ENCODE measurements around the gene F2.

The F2 gene

GRCh38 chr11:46760429-46761128 is 41.6 kb downstream of the F2 start:
- DNase-seq (ENCODE audit: low spot score in 2 of 2): no peak
- Histone ChIP-seq H3K9me3 (no peaks in the 10 kb centered on the region), H3K4me3 (no peak overlapping the region), H3K36me3 (replicated peaks) (peaks cover 91% of the 10 kb centered on the region), H3K4me1 (peaks cover 5% of the 10 kb centered on the region), H3K27me3 (ENCODE audit: low read depth) (no peaks in the 10 kb centered on the region)
- in situ Hi-C loops (cut with MboI; ENCODE audit: low sequenced_read_pairs): loop anchor here (25.0 kb wide), 1 partner anchor 977 kb away; no protein-coding TSS in a partner anchor

- no peak for DNase-seq (ENCODE audit: low spot score in 2 of 2)
- no peaks in the 10 kb centered on the region for H3K27me3 ChIP-seq (ENCODE audit: low read depth)
- H3K4me3 ChIP-seq: no peak overlapping the region
- peaks cover 15% of the 10 kb centered on the region for H3K4me1 ChIP-seq
- peaks cover 82% of the 10 kb centered on the region for H3K36me3 ChIP-seq (replicated peaks)
- in situ Hi-C loops (cut with MboI; ENCODE audit: low sequenced_read_pairs): loop anchor here (25.0 kb wide), 1 partner anchor 975 kb away; no protein-coding TSS in a partner anchor
- no peaks in the 10 kb centered on the region for H3K9me3 ChIP-seq
Measured at GRCh38 chr11:46761807-46762206, 42.8 kb downstream of the F2 start.

GRCh38 chr11:46762248-46762647 is 43.2 kb downstream of the F2 start:
- in situ Hi-C loops (cut with MboI; ENCODE audit: low sequenced_read_pairs): loop anchor here (25.0 kb wide), 1 partner anchor 975 kb away; no protein-coding TSS in a partner anchor
- Histone ChIP-seq H3K9me3 (no peaks in the 10 kb centered on the region), H3K36me3 (replicated peaks) (peaks cover 83% of the 10 kb centered on the region), H3K4me1 (peaks cover 15% of the 10 kb centered on the region), H3K4me3 (no peak overlapping the region), H3K27me3 (ENCODE audit: low read depth) (no peaks in the 10 kb centered on the region)
- no peak for DNase-seq (ENCODE audit: low spot score in 2 of 2)

GRCh38 chr11:46766656-46767055 is 47.6 kb downstream of the F2 start:
- no peak for DNase-seq (ENCODE audit: low spot score in 2 of 2)
- Histone ChIP-seq H3K4me3 (no peak overlapping the region), H3K27me3 (ENCODE audit: low read depth) (no peaks in the 10 kb centered on the region), H3K36me3 (replicated peaks) (peaks cover 75% of the 10 kb centered on the region), H3K4me1 (peaks cover 15% of the 10 kb centered on the region), H3K9me3 (no peaks in the 10 kb centered on the region)
- in situ Hi-C loops (cut with MboI; ENCODE audit: low sequenced_read_pairs): loop anchor here (25.0 kb wide), 1 partner anchor 971 kb away; no protein-coding TSS in a partner anchor

DNA sequence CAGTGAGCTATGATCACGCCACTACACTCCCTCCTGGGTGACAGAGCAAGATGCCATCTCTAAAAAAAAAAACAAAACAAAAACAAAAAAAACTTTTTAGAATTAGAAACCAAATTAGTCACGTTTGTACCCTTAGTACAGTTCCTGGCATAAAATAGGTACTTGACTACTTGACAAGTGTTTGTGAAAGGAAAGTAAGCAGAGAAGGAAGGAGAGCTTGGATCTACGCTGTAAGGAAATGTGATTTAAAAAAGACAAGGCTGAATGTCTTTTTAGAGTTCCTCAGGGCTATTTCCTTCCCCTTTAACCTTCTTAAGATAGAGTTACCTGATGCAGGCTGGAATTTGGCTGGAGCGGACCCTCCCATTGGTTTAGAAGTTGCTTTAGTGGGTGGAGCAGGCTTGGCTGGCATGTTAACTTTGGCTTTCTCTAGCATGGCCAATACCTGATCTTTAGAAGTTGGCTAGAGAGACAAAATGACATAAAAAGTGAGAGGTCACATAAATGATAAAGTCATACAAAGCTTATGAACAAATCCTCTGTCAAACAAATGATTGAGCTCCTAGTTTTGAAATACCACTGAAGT is 50.7 kb downstream of the F2 start:
- no peak for DNase-seq (ENCODE audit: low spot score in 2 of 2)
- Histone ChIP-seq H3K27me3 (ENCODE audit: low read depth) (no peaks in the 10 kb centered on the region), H3K4me3 (no peak overlapping the region), H3K36me3 (replicated peaks) (peaks cover 72% of the 10 kb centered on the region), H3K4me1 (peaks cover 15% of the 10 kb centered on the region), H3K9me3 (no peaks in the 10 kb centered on the region)
- in situ Hi-C loops (cut with MboI; ENCODE audit: low sequenced_read_pairs): loop anchor here (25.0 kb wide), 1 partner anchor 968 kb away; no protein-coding TSS in a partner anchor

- Histone ChIP-seq H3K27me3 (ENCODE audit: low read depth) (no peaks in the 10 kb centered on the region), H3K4me3 (no peak overlapping the region), H3K36me3 (replicated peaks) (peaks cover 93% of the 10 kb centered on the region), H3K4me1 (no peaks in the 10 kb centered on the region), H3K9me3 (no peaks in the 10 kb centered on the region)
- in situ Hi-C loops (cut with MboI; ENCODE audit: low sequenced_read_pairs): no loop called here
- DNase-seq (ENCODE audit: low spot score in 2 of 2): no peak
Measured at GRCh38 chr11:46776878-46777277, 57.9 kb downstream of the F2 start.

DNA sequence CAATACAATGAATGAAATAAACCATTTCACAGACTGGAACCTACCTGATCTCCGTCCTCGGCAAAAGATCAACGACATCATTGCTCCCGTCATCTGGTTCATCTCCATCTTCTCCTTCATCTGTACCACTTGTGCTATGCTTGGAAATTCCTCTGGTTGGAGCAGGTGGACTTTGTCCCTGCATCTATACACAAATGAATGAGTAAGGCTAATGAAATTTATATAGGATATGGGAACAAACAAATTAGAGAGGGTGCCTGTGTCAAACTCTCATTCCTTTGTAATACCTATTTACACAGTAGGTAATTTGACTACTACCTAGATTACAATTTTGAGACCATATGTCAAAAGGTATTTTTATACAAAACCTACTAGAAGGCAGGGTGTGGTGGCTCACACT is 59.4 kb downstream of the F2 start:
- peaks cover 94% of the 10 kb centered on the region for H3K36me3 ChIP-seq (replicated peaks)
- in situ Hi-C loops (cut with MboI; ENCODE audit: low sequenced_read_pairs): no loop called here

More for the DNA sequence above, 59.4 kb downstream of the F2 start:
- no peaks in the 10 kb centered on the region for H3K9me3 ChIP-seq
- DNase-seq (ENCODE audit: low spot score in 2 of 2): no peak
- H3K4me3 ChIP-seq: no peak overlapping the region
- no peaks in the 10 kb centered on the region for H3K4me1 ChIP-seq
- H3K27me3 ChIP-seq (ENCODE audit: low read depth): no peaks in the 10 kb centered on the region

Measured in HAP-1 (cell line).